SKM-1 treated with dmso at 0.1 percent for 144 hours (cell line): Measurements from ENCODE around the gene SLC35F5.
"Not testable (repeated sequence)": the region's sequence is repeated elsewhere in the genome, so short reads cannot be mapped to it uniquely, and the experiment has no call there.

Experiments used
- DNase-seq: peaks from one replicate; lab custom pipeline; 2025; ENCODE audit not compliant: unreplicated experiment; lab: John Stamatoyannopoulos, UW

The SLC35F5 gene

GRCh38 chr2:113755835-113756354 lies 547 bp downstream of the SLC35F5 start:
- no peak for DNase-seq

- no peak for DNase-seq
Observed at GRCh38 chr2:113755035-113755834, 1.2 kb downstream of the SLC35F5 start.

GRCh38 chr2:113754160-113754559 lies 2.3 kb downstream of the SLC35F5 start:
- no peak for DNase-seq

- DNase-seq = no peak
Observed at GRCh38 chr2:113750385-113750784, 6.1 kb downstream of the SLC35F5 start.

- DNase-seq = no peak
Observed at GRCh38 chr2:113741091-113741490, 15.4 kb downstream of the SLC35F5 start.

GRCh38 chr2:113739849-113740248 lies 16.6 kb downstream of the SLC35F5 start:
- DNase-seq = no peak

- no peak for DNase-seq
Observed at GRCh38 chr2:113734185-113734584, 22.3 kb downstream of the SLC35F5 start.

GRCh38 chr2:113724010-113724409 lies 32.4 kb downstream of the SLC35F5 start:
- no peak for DNase-seq

GRCh38 chr2:113723411-113723810 lies 33.0 kb downstream of the SLC35F5 start:
- DNase-seq = no peak

- DNase-seq = peak; percentile 8
Observed at GRCh38 chr2:113720167-113720566, 36.3 kb downstream of the SLC35F5 start.

- DNase-seq = no peak
Observed at GRCh38 chr2:113716291-113716690, 40.2 kb downstream of the SLC35F5 start.

- DNase-seq = no peak
Observed at GRCh38 chr2:113712941-113713340, 43.5 kb downstream of the SLC35F5 start.

- DNase-seq = no peak
Observed at GRCh38 chr2:113711851-113712250, 44.6 kb downstream of the SLC35F5 start.

GRCh38 chr2:113709022-113709421 lies 47.4 kb downstream of the SLC35F5 start:
- no peak for DNase-seq

GRCh38 chr2:113707106-113707505 lies 49.3 kb downstream of the SLC35F5 start:
- DNase-seq = no peak

- DNase-seq = no peak
Observed at GRCh38 chr2:113705982-113706523, 50.4 kb downstream of the SLC35F5 start.

GRCh38 chr2:113704300-113704993 lies 52.0 kb downstream of the SLC35F5 start:
- DNase-seq = not testable (repeated sequence)

GRCh38 chr2:113703386-113704299 lies 52.8 kb downstream of the SLC35F5 start:
- DNase-seq = no peak

GRCh38 chr2:113700186-113700841 lies 56.1 kb downstream of the SLC35F5 start:
- no peak for DNase-seq

- no peak for DNase-seq
Observed at GRCh38 chr2:113698892-113699447, 57.5 kb downstream of the SLC35F5 start.
